22Rv1 (cell line): ENCODE results near the gene DARS2.

Experiments used
- ZFX ChIP-seq: fragments of 450-650 bp; IDR thresholded peaks from 2 replicates; pipeline ENCODE4 v1.6.1; 2017; ENCODE audit warnings: antibody characterized with exemption, borderline replicate concordance
- TF ChIP-seq, protein P1 (sequence below): fragments of 450-650 bp; IDR thresholded peaks from 2 replicates; pipeline ENCODE4 v1.5.1; 2017; ENCODE audit warnings: mild to moderate bottlenecking

DNA sequence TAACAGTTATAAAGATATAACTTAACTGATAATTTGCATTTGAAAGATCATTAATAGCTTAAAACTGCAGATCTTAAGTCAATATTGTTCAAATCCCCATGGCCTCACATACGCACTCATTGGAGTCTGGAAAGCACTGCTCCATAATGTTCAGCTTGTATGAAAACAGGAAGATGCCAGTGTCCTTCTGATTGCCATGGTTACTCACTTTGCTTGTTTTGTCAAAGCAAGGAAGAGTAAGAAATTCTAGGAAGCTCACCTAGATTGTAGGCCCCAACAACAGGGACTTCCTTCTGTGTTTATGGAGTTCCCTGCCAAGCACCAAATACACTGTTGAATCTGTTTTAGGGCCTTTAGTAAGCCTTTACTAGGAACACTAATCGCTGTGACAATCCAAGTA, 32.4 kb downstream of the DARS2 start:
- TF ChIP-seq, protein P1, sequence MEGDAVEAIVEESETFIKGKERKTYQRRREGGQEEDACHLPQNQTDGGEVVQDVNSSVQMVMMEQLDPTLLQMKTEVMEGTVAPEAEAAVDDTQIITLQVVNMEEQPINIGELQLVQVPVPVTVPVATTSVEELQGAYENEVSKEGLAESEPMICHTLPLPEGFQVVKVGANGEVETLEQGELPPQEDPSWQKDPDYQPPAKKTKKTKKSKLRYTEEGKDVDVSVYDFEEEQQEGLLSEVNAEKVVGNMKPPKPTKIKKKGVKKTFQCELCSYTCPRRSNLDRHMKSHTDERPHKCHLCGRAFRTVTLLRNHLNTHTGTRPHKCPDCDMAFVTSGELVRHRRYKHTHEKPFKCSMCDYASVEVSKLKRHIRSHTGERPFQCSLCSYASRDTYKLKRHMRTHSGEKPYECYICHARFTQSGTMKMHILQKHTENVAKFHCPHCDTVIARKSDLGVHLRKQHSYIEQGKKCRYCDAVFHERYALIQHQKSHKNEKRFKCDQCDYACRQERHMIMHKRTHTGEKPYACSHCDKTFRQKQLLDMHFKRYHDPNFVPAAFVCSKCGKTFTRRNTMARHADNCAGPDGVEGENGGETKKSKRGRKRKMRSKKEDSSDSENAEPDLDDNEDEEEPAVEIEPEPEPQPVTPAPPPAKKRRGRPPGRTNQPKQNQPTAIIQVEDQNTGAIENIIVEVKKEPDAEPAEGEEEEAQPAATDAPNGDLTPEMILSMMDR = no peak
- TF ChIP-seq ZFX = no peak
